Upper lobe of left lung (tissue), 6 donors: Measurements from ENCODE around the gene KIF21B. TPM values are rescaled to one million over a fixed set of nuclear protein-coding genes. Genes with fewer than 3 reads are reported as not detected.

Source experiments
- ATAC-seq, 2 donors: fragments of 200-7000 bp; cut with Tn5 transposase; one replicate each; pipeline ENCODE4 v1.9.1; 2022; ENCODE audit warnings: mild to moderate bottlenecking in 2 of 2, moderate library complexity in 2 of 2; ENCODE audit not compliant: low FRiP score in 2 of 2
- DNase-seq, 2 donors: peaks; one replicate each; pipeline ENCODE4 v3.0.0-alpha.2; 2019 to 2020
- H3K27ac ChIP-seq, 4 donors: fragments of 200-600 bp; sonication (generic); one replicate each; pipeline ENCODE4 v1.5.1; 2016 to 2019
- H3K27me3 ChIP-seq, 4 donors: fragments of 200-600 bp; sonication (generic); one replicate each; pipeline ENCODE4 v1.5.1; 2017 to 2019
- H3K36me3 ChIP-seq, 4 donors: fragments of 200-600 bp; sonication (generic); one replicate each; pipeline ENCODE4 v1.5.1; 2016 to 2019
- H3K4me1 ChIP-seq, 4 donors: fragments of 200-600 bp; sonication (generic); one replicate each; pipeline ENCODE4 v1.5.1; 2018 to 2019
- H3K4me3 ChIP-seq, 4 donors: fragments of 200-600 bp; sonication (generic); one replicate each; pipeline ENCODE4 v1.5.1; 2017 to 2019; ENCODE audit warnings: mild to moderate bottlenecking in 2 of 4, moderate library complexity in 1 of 4
- H3K9me3 ChIP-seq, 4 donors: fragments of 200-600 bp; sonication (generic); one replicate each; pipeline ENCODE4 v1.5.1; 2018 to 2019
- CTCF ChIP-seq, 6 experiments: fragments of 450-650 bp in 4 of 6; fragments of 200-600 bp in 2 of 6; sonication (generic) in 2 of 6; IDR thresholded peaks; one replicate each; pipeline ENCODE4 v1.5.1; 2016 to 2019; ENCODE audit warnings: antibody characterized with exemption in 6 of 6
- EP300 ChIP-seq, 4 donors: sonication (generic); formaldehyde crosslinking; IDR thresholded peaks; one replicate each; pipeline ENCODE4 v1.5.1; 2017; ENCODE audit warnings: antibody characterized with exemption in 4 of 4, control low read depth in 2 of 4
- POLR2A ChIP-seq, 4 donors: fragments of 450-650 bp; IDR thresholded peaks; one replicate each; pipeline ENCODE4 v1.5.1; 2016 to 2017; ENCODE audit warnings: antibody characterized with exemption in 4 of 4, mild to moderate bottlenecking in 2 of 4
- POLR2AphosphoS5 ChIP-seq, 2 donors: sonication (generic); formaldehyde crosslinking; IDR thresholded peaks; one replicate each; pipeline ENCODE4 v1.5.1; 2017; ENCODE audit warnings: antibody characterized with exemption in 2 of 2
- WGBS, 2 donors: methylation state at CpG; one replicate each; pipeline ENCODE4 v1.1.5; 2017 to 2018; 5-methylcytosine and 5-hydroxymethylcytosine counted together
- total RNA-seq, 6 donors: library from RNA; depleted of rRNA in 4 of 6; stranded (reverse); fragments of >200 nt in 4 of 6; gene quantifications; one replicate each; pipeline versions ENCODE4 v1.1.0 to v1.2.1, GENCODE V29; 2016 to 2021
- donor health status: DM: no; HTN: no; CAD: no; lungs with moderate emphysema.
- donor health status: DM: no; HTN: yes; CAD: no; lungs with severe emphysema.

Gene KIF21B
- total RNA-seq, 6 donors from 2014 or later, result 3.6 to 18.9 (median 6.1) TPM

- no peak for TF ChIP-seq POLR2A (IDR thresholded peaks at IDR 0.05)
- no peak for TF ChIP-seq CTCF (IDR thresholded peaks at IDR 0.05)
- TF ChIP-seq EP300 (IDR thresholded peaks at IDR 0.05), result no peak
- TF ChIP-seq POLR2AphosphoS5 (IDR thresholded peaks at IDR 0.05), result no peak
- Histone ChIP-seq H3K4me3 (no peak overlapping the region), H3K9me3 (no peaks in the 10 kb centered on the region), H3K27ac (no peak overlapping the region), H3K27me3 (no peaks in the 10 kb centered on the region), H3K36me3 (peaks cover 0 to 40% (median 24%) of the 10 kb centered on the region in 4 donors), H3K4me1 (no peaks in the 10 kb centered on the region)
- no peak for DNase-seq
- ATAC-seq, result no peak
- 91 to 96% methylated on average over 1 of the region's 1 CpG for WGBS, 2 donors
These were observed 38.0 kb downstream of the KIF21B start for GRCh38 chr1:200985481-200985880.

- 93 to 94% methylated on average over 11 to 12 of the region's 12 CpGs for WGBS, 2 donors
- Histone ChIP-seq H3K4me3 (no peak overlapping the region), H3K27ac (no peak overlapping the region), H3K36me3 (peaks cover 0 to 27% (median 13%) of the 10 kb centered on the region in 4 donors), H3K9me3 (no peaks in the 10 kb centered on the region), H3K27me3 (no peaks in the 10 kb centered on the region), H3K4me1 (no peaks in the 10 kb centered on the region)
- TF ChIP-seq CTCF (IDR thresholded peaks at IDR 0.05) (no peak), EP300 (IDR thresholded peaks at IDR 0.05) (no peak), POLR2A (IDR thresholded peaks at IDR 0.05) (no peak), POLR2AphosphoS5 (IDR thresholded peaks at IDR 0.05) (no peak)
- DNase-seq (no peak), ATAC-seq (no peak)
These were observed 40.4 kb downstream of the KIF21B start for GRCh38 chr1:200983035-200983561.

- 77 to 100% methylated on average over 6 to 8 of the region's 19 CpGs for WGBS, 2 donors
- Histone ChIP-seq H3K36me3 (peaks cover 0 to 26% (median 12%) of the 10 kb centered on the region in 4 donors), H3K27ac (no peak overlapping the region), H3K4me3 (no peak overlapping the region), H3K4me1 (no peaks in the 10 kb centered on the region), H3K27me3 (no peaks in the 10 kb centered on the region), H3K9me3 (no peaks in the 10 kb centered on the region)
- no peak for ATAC-seq
- TF ChIP-seq CTCF (IDR thresholded peaks at IDR 0.05), result no peak
- TF ChIP-seq POLR2A (IDR thresholded peaks at IDR 0.05), result no peak
- no peak for TF ChIP-seq EP300 (IDR thresholded peaks at IDR 0.05)
- peak in 1 of 2 donors; percentile 54 for TF ChIP-seq POLR2AphosphoS5 (IDR thresholded peaks at IDR 0.05)
- no peak for DNase-seq
These were observed 41.2 kb downstream of the KIF21B start for GRCh38 chr1:200982071-200982945.

GRCh38 chr1:200981278-200981677 lies 42.2 kb downstream of the KIF21B start:
- no peaks in the 10 kb centered on the region for H3K4me1 ChIP-seq
- TF ChIP-seq EP300 (IDR thresholded peaks at IDR 0.05) (no peak), POLR2AphosphoS5 (IDR thresholded peaks at IDR 0.05) (no peak), POLR2A (IDR thresholded peaks at IDR 0.05) (no peak), CTCF (IDR thresholded peaks at IDR 0.05) (no peak)
- ATAC-seq (no peak), DNase-seq (no peak)
- H3K9me3 ChIP-seq, result no peaks in the 10 kb centered on the region
- no peak overlapping the region for H3K27ac ChIP-seq
- WGBS, 2 donors, result 90 to 94% methylated on average over 2 to 4 of the region's 4 CpGs
- H3K4me3 ChIP-seq, result no peak overlapping the region
- H3K27me3 ChIP-seq, result no peaks in the 10 kb centered on the region
- H3K36me3 ChIP-seq, result peaks cover 0 to 22% (median 7%) of the 10 kb centered on the region in 4 donors
